ENCODE data around the gene RNF103. TPM values are rescaled to one million over a fixed set of nuclear protein-coding genes. Genes with fewer than 3 reads are reported as not detected.

RNF103 gene
- total and polyA plus RNA-seq, 2 of the 13 experiments (the other 11 are each of a cell fraction or from before 2014, with no cell fraction given): 19.8 to 21.1 TPM

- no peak for TF ChIP-seq ZNF441 (CRISPR knock-in tag; IDR thresholded peaks at IDR 0.05; ENCODE audit: borderline replicate concordance)
- TF ChIP-seq ZNF709 (CRISPR knock-in tag; IDR thresholded peaks at IDR 0.05): no peak
- TF ChIP-seq ZNF841 (CRISPR knock-in tag; IDR thresholded peaks at IDR 0.05; ENCODE audit: borderline replicate concordance): no peak
- TF ChIP-seq ZNF224 (CRISPR knock-in tag; IDR thresholded peaks at IDR 0.05): no peak
- no peak for TF ChIP-seq ZNF720 (CRISPR knock-in tag; IDR thresholded peaks at IDR 0.05)
- TF ChIP-seq ZNF572 (CRISPR knock-in tag; IDR thresholded peaks at IDR 0.05): no peak
- TF ChIP-seq RORA (CRISPR knock-in tag; IDR thresholded peaks at IDR 0.05): no peak
- TF ChIP-seq, protein P1, sequence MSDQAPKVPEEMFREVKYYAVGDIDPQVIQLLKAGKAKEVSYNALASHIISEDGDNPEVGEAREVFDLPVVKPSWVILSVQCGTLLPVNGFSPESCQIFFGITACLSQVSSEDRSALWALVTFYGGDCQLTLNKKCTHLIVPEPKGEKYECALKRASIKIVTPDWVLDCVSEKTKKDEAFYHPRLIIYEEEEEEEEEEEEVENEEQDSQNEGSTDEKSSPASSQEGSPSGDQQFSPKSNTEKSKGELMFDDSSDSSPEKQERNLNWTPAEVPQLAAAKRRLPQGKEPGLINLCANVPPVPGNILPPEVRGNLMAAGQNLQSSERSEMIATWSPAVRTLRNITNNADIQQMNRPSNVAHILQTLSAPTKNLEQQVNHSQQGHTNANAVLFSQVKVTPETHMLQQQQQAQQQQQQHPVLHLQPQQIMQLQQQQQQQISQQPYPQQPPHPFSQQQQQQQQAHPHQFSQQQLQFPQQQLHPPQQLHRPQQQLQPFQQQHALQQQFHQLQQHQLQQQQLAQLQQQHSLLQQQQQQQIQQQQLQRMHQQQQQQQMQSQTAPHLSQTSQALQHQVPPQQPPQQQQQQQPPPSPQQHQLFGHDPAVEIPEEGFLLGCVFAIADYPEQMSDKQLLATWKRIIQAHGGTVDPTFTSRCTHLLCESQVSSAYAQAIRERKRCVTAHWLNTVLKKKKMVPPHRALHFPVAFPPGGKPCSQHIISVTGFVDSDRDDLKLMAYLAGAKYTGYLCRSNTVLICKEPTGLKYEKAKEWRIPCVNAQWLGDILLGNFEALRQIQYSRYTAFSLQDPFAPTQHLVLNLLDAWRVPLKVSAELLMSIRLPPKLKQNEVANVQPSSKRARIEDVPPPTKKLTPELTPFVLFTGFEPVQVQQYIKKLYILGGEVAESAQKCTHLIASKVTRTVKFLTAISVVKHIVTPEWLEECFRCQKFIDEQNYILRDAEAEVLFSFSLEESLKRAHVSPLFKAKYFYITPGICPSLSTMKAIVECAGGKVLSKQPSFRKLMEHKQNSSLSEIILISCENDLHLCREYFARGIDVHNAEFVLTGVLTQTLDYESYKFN (CRISPR knock-in tag; conservative IDR thresholded peaks at IDR 0.05): peak; percentile 59
- no peak for TF ChIP-seq CERS6 (CRISPR knock-in tag; IDR thresholded peaks at IDR 0.05)
- no peak for TF ChIP-seq HNRNPLL (IDR thresholded peaks at IDR 0.05; ENCODE audit: low read depth, low read length, poor library complexity, severe bottlenecking)
- peak; percentile 80 for TF ChIP-seq FOSL2 (CRISPR knock-in tag; IDR thresholded peaks at IDR 0.05)
- peak; percentile 13; the same call in 1 of the 2 replicates for TF ChIP-seq THRA (CRISPR knock-in tag; IDR thresholded peaks at IDR 0.05; ENCODE audit: borderline replicate concordance)
- TF ChIP-seq ZNF773 (CRISPR knock-in tag; IDR thresholded peaks at IDR 0.05; ENCODE audit: borderline replicate concordance): no peak
- no peak for TF ChIP-seq JARID2 (CRISPR knock-in tag; IDR thresholded peaks at IDR 0.05; ENCODE audit: insufficient replicate concordance)
- peak; percentile 98 for TF ChIP-seq CBX5 (CRISPR knock-in tag; IDR thresholded peaks at IDR 0.05; ENCODE audit: borderline replicate concordance)
- TF ChIP-seq, protein P2, sequence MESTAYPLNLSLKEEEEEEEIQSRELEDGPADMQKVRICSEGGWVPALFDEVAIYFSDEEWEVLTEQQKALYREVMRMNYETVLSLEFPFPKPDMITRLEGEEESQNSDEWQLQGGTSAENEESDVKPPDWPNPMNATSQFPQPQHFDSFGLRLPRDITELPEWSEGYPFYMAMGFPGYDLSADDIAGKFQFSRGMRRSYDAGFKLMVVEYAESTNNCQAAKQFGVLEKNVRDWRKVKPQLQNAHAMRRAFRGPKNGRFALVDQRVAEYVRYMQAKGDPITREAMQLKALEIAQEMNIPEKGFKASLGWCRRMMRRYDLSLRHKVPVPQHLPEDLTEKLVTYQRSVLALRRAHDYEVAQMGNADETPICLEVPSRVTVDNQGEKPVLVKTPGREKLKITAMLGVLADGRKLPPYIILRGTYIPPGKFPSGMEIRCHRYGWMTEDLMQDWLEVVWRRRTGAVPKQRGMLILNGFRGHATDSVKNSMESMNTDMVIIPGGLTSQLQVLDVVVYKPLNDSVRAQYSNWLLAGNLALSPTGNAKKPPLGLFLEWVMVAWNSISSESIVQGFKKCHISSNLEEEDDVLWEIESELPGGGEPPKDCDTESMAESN (CRISPR knock-in tag; conservative IDR thresholded peaks at IDR 0.05): no peak
- TF ChIP-seq MEIS1 (CRISPR knock-in tag; IDR thresholded peaks at IDR 0.05; ENCODE audit: borderline replicate concordance): no peak
- TF ChIP-seq HDAC6 (IDR thresholded peaks at IDR 0.05; ENCODE audit: low read depth, low read length): no peak
- peak; percentile 86 for TF ChIP-seq GATA4 (IDR thresholded peaks at IDR 0.05; ENCODE audit: borderline replicate concordance, low read depth)
- TF ChIP-seq KLF16 (CRISPR knock-in tag; IDR thresholded peaks at IDR 0.05): 0 out of 4 replicates have a peak, but pooled peaks of 1 of the 2 experiments have one; percentile 32
- TF ChIP-seq ZNF3 (CRISPR knock-in tag; IDR thresholded peaks at IDR 0.05): no peak
- peak; percentile 98 for TF ChIP-seq ZMYM4 (CRISPR knock-in tag; IDR thresholded peaks at IDR 0.05)
- peak; percentile 51; the same call in 1 of the 2 replicates for TF ChIP-seq ZNF501 (CRISPR knock-in tag; IDR thresholded peaks at IDR 0.05)
- TF ChIP-seq ZNF335 (CRISPR knock-in tag; IDR thresholded peaks at IDR 0.05): 0 out of 2 replicates have a peak, but pooled peaks have one; percentile 48
Measured at GRCh38 chr2:86556508-86556907, 67.2 kb downstream of the RNF103 start (continued).

All from HepG2 (cell line).